PC-3 (cell line): ENCODE measurements around the gene DKK3.

Experiments
- CTCF ChIP-seq: fragments of 300-600 bp; sonication (generic); conservative IDR thresholded peaks from 2 replicates; pipeline ENCODE4 v1.5.1; 2017; ENCODE audit warnings: antibody characterized with exemption, low read depth, mild to moderate bottlenecking, low read length
- EZH2 ChIP-seq: fragments of 300-600 bp; sonication (generic); IDR thresholded peaks from one replicate; pipeline ENCODE4 v1.6.1; 2017; ENCODE audit warnings: antibody characterized with exemption, mild to moderate bottlenecking, low read length; ENCODE audit not compliant: unreplicated experiment
- EZH2phosphoT487 ChIP-seq: fragments of 300-600 bp; sonication (generic); IDR thresholded peaks from 2 replicates; pipeline ENCODE4 v1.6.1; 2018; ENCODE audit warnings: mild to moderate bottlenecking, antibody characterized with exemption, low read length, borderline replicate concordance

- no peak for TF ChIP-seq CTCF
- TF ChIP-seq EZH2, result no peak
- TF ChIP-seq EZH2phosphoT487, result no peak
These were observed 58.9 kb downstream of the DKK3 start for GRCh38 chr11:11949482-11949881.
